AG04449 (cell line): ENCODE results near the gene ADGRB3.

Experiments used
- CTCF ChIA-PET: fragments of 350-600 bp; formaldehyde crosslinking; extraction: SDS; loops from one replicate; lab custom pipeline; 2021; ENCODE audit warnings: antibody characterized with exemption; lab: Yijun Ruan, JAX
- POLR2A ChIA-PET: fragments of 400-600, 350-600 bp; formaldehyde crosslinking; extraction: SDS; loops from one replicate; lab custom pipeline; 2020; ENCODE audit warnings: antibody characterized with exemption, inconsistent platforms; lab: Yijun Ruan, JAX
- DNase-seq: peaks from one replicate; pipeline ENCODE4 v3.0.0-alpha.2; 2010; ENCODE audit warnings: low read depth, low spot score
- H3K4me3 ChIP-seq: 2 replicates; pipeline ENCODE4 v1.5.1; 2011; ENCODE audit warnings: low read depth, mild to moderate bottlenecking, control low read depth, low read length
- CTCF ChIP-seq: IDR thresholded peaks from one replicate; pipeline ENCODE4 v1.5.1; 2011; ENCODE audit warnings: mild to moderate bottlenecking, moderate library complexity, low read length, control low read depth, inconsistent platforms; ENCODE audit not compliant: insufficient read depth; ENCODE audit errors: missing control alignments

Gene ADGRB3

DNA sequence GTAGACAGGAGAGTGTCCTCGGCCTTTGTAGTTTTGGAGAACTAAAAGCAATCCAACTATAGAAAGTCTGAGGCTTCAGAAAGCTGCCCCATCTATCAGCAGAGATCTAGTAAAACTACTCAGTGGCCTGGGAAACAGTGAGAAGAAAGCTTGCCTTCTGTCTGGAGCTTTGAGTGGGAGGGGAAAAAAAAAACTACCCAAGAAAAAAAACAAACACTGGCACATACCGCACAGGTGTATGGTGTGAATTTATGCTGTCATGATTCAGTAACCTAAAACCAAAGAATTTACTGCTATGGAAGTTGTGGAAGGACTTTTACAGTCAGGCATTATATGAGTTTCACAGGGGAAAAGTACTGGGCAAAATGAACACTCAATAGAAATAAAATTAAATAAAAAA lies 280.5 kb downstream of the ADGRB3 start:
- CTCF ChIA-PET: no interaction called here

GRCh38 chr6:68919537-68919936 lies 284.5 kb downstream of the ADGRB3 start:
- ChIA-PET POLR2A (no interaction called here), CTCF (no interaction called here)
- no peak for DNase-seq
- H3K4me3 ChIP-seq: no peak overlapping the region
- TF ChIP-seq CTCF: no peak

More for the DNA sequence above, 280.5 kb downstream of the ADGRB3 start:
- no peak for DNase-seq
- POLR2A ChIA-PET: no interaction called here
- TF ChIP-seq CTCF: no peak
- no peak overlapping the region for H3K4me3 ChIP-seq

- DNase-seq: no peak
- no peak for TF ChIP-seq CTCF
- POLR2A ChIA-PET: no interaction called here
- H3K4me3 ChIP-seq: no peak overlapping the region
- CTCF ChIA-PET: no interaction called here
Measured at GRCh38 chr6:68941345-68941744, 306.3 kb downstream of the ADGRB3 start.

- CTCF ChIA-PET: interaction anchor here (1.3 kb wide), 1 partner anchor 19 kb away, joined by 4 read pairs; no protein-coding TSS in a partner anchor
- no peak for TF ChIP-seq CTCF
- POLR2A ChIA-PET: no interaction called here
- no peak for DNase-seq
- H3K4me3 ChIP-seq: no peak overlapping the region
Measured at GRCh38 chr6:68947721-68948120, 312.6 kb downstream of the ADGRB3 start.

- TF ChIP-seq CTCF: no peak
- H3K4me3 ChIP-seq: no peak overlapping the region
- no peak for DNase-seq
- ChIA-PET POLR2A (no interaction called here), CTCF (interaction anchor here (0.9 to 1.4 kb wide), 2 partner anchors 14 to 25 kb away, joined by 3 read pairs; no protein-coding TSS in a partner anchor)
Measured at GRCh38 chr6:68951270-68951669, 316.2 kb downstream of the ADGRB3 start.

DNA sequence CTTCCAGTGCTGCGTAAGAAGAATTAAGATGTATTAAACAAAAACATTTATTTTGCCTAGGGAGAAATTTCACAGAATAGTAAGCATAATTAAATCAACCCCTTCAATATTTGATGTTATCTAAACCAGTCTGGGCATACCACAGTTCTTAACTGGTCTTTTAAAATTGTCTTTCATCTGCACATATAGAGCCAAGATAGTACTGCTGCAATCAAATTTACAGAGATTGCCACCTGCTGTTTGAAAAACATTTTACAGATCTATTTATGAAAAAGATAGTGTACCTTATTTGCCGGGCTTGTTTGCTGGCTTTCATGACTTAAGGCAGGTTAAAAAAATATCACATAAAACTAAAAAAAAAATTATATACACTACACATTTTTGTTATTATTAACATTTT lies 323.2 kb downstream of the ADGRB3 start:
- no peak for DNase-seq
- ChIA-PET POLR2A (no interaction called here), CTCF (interaction anchor here (1.5 kb wide), 1 partner anchor 9 kb away, joined by 4 read pairs; no protein-coding TSS in a partner anchor)
- TF ChIP-seq CTCF: no peak
- H3K4me3 ChIP-seq: no peak overlapping the region
